AG04450 (cell line): ENCODE measurements around the gene ATP2B3. TPM values are rescaled to one million over a fixed set of nuclear protein-coding genes. Genes with fewer than 3 reads are reported as not detected.
A peak's percentile ranks its signal among the peaks of the same experiment; 100 is the strongest.

Experiments used
- CTCF ChIA-PET: fragments of 300-600, 350-600 bp; formaldehyde crosslinking; extraction: SDS; loops from one replicate; lab custom pipeline; 2022; ENCODE audit warnings: antibody characterized with exemption, inconsistent platforms; lab: Charles Lee
- POLR2A ChIA-PET: fragments of 350-600 bp; formaldehyde crosslinking; extraction: SDS; loops from one replicate; lab custom pipeline; 2021; ENCODE audit warnings: antibody characterized with exemption, inconsistent platforms; lab: Yijun Ruan, JAX
- DNase-seq: peaks from one replicate; pipeline ENCODE4 v3.0.0-alpha.2; 2011; ENCODE audit warnings: low read depth, low spot score
- H3K27ac ChIP-seq: one replicate; pipeline ENCODE4 v1.5.1; 2012; ENCODE audit warnings: low read depth, low read length, control low read depth
- H3K27me3 ChIP-seq: one replicate; pipeline ENCODE4 v1.6.0; 2012; ENCODE audit warnings: low read length; ENCODE audit not compliant: control insufficient read depth, insufficient read depth
- H3K4me3 ChIP-seq: 2 replicates; pipeline ENCODE4 v1.5.1; 2011; ENCODE audit warnings: mild to moderate bottlenecking, low read depth, low read length, control low read depth
- H3K9me3 ChIP-seq: 2 replicates; pipeline ENCODE4 v1.5.1; 2012; ENCODE audit warnings: low read length; ENCODE audit not compliant: control insufficient read depth, insufficient read depth
- CTCF ChIP-seq: IDR thresholded peaks from 2 replicates; pipeline ENCODE4 v1.5.1; 2011; ENCODE audit warnings: low read depth, low read length, control low read depth, inconsistent platforms
- polyA plus RNA-seq: library from polyadenylated mRNA; depleted of rRNA; stranded (reverse); fragments of >200 nt; gene quantifications from 2 replicates; pipeline ENCODE4 v1.2.3, GENCODE V29; 2011

The ATP2B3 gene
- polyA plus RNA-seq, 1 experiment, result 0.01 TPM

- ChIA-PET POLR2A (interaction anchor here (0.6 to 1.1 kb wide), 2 partner anchors 15 to 17 kb away, joined by 4 to 6 read pairs; no protein-coding TSS in a partner anchor), CTCF (interaction anchor here (1.0 to 3.9 kb wide), 3 partner anchors 15 to 21 kb away, joined by 5 to 18 read pairs (median 5); partner anchors contain the start of gene HAUS7)
- DNase-seq, result no peak
- no peak for TF ChIP-seq CTCF
- Histone ChIP-seq H3K4me3 (no peak overlapping the region), H3K9me3 (no peaks in the 10 kb centered on the region), H3K27ac (no peak overlapping the region), H3K27me3 (no peaks in the 10 kb centered on the region)
Measured at GRCh38 chrX:153491918-153492317, 25.5 kb upstream of the ATP2B3 start.

GRCh38 chrX:153492543-153492942, 24.9 kb upstream of the ATP2B3 start:
- ChIA-PET POLR2A (no interaction called here), CTCF (interaction anchor here (3.9 kb wide), 1 partner anchor 21 kb away, joined by 18 read pairs; the partner anchor contains the start of gene HAUS7)
- no peak overlapping the region for H3K4me3 ChIP-seq
- DNase-seq, result no peak
- H3K27ac ChIP-seq, result no peak overlapping the region
- H3K9me3 ChIP-seq, result no peaks in the 10 kb centered on the region
- no peak for TF ChIP-seq CTCF
- no peaks in the 10 kb centered on the region for H3K27me3 ChIP-seq

- H3K4me3 ChIP-seq, result no peak overlapping the region
- no peaks in the 10 kb centered on the region for H3K9me3 ChIP-seq
- CTCF ChIA-PET, result interaction anchor here (0.7 to 0.8 kb wide), 2 partner anchors 14 to 535 kb away, joined by 3 read pairs; no protein-coding TSS in a partner anchor
- no peaks in the 10 kb centered on the region for H3K27me3 ChIP-seq
- POLR2A ChIA-PET, result no interaction called here
- no peak for DNase-seq
- TF ChIP-seq CTCF, result no peak
- H3K27ac ChIP-seq, result no peak overlapping the region
Measured at GRCh38 chrX:153493085-153493484, 24.4 kb upstream of the ATP2B3 start.

- no peaks in the 10 kb centered on the region for H3K27me3 ChIP-seq
- peak overlapping the region; percentile 49 for H3K4me3 ChIP-seq
- ChIA-PET CTCF (interaction anchor here (0.6 to 4.8 kb wide), 5 partner anchors 13 to 161 kb away, joined by 3 to 46 read pairs (median 9); partner anchors contain the start of gene HAUS7), POLR2A (interaction anchor here (0.6 to 1.1 kb wide), 2 partner anchors 23 to 921 kb away, joined by 3 to 8 read pairs; partner anchors contain the start of gene HAUS7)
- no peaks in the 10 kb centered on the region for H3K9me3 ChIP-seq
- DNase-seq, result no peak
- no peak for TF ChIP-seq CTCF
- peak overlapping the region; percentile 31 for H3K27ac ChIP-seq
Measured at GRCh38 chrX:153494061-153494460, 23.4 kb upstream of the ATP2B3 start.
